Vagina (tissue), 2 donors: Measurements from ENCODE around the gene KLHDC8A.

Experiments
- POLR2AphosphoS5 ChIP-seq, 2 donors: sonication (generic); formaldehyde crosslinking; IDR thresholded peaks; one replicate each; pipeline ENCODE4 v1.9.0; 2017; ENCODE audit warnings: antibody characterized with exemption in 2 of 2, mild to moderate bottlenecking in 2 of 2, low read depth in 1 of 2; ENCODE audit not compliant: insufficient read depth in 1 of 2
- TF ChIP-seq, protein P1 (sequence below), 3 experiments: fragments of 450-650 bp in 2 of 3; fragments of 200-600 bp in 1 of 3; sonication (generic) in 1 of 3; IDR thresholded peaks; one replicate each; pipeline ENCODE4 v1.5.1; 2017 to 2019; ENCODE audit warnings: antibody characterized with exemption in 3 of 3, mild to moderate bottlenecking in 2 of 3, moderate library complexity in 2 of 3

DNA sequence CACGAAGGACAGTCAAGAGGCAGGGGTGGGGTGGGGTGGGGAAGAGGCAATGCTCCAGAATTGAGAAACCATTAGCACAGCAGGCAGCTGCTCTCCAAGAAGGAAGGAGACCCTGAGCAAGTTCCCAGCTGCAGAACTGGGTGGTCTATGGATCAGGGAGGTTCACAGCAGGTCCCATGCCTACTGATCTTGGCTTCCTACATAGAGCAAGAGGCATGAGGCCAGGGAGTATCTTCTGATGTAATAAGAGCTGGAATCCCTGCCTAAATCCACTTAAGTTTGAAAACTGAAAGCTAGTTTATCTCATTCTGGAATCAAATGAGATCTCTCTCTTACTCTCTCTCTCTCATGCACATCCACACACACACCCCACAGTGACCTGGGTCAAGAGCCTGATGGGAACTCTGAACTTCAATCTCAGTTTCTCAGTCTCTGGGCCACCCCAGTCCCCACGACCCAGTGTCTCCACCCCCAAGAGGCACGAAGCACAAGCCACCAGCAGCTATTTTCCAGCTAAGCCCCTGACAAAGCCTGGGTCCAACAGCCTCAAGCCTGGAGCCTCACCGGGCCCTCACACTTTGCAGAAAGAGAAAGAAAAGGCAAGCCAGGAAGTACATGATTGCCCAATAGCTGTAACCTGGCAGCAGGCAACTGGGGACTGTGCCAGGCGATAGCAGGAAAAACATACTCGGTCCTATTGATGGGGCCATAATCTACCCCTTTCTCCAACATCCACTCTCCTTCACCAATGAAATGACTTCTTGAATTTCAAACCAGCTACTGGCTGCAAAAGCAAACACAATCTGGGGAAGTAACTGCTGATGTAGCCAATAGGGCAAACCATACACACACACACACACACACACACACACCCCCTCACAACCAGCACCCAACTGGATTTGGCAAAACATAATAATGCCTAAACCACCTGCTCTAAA is 37.4 kb downstream of the KLHDC8A start:
- no peak for TF ChIP-seq POLR2AphosphoS5 (IDR thresholded peaks at IDR 0.05; ENCODE audit: insufficient read depth in 1 of 2, low read depth in 1 of 2)
- TF ChIP-seq, protein P1, sequence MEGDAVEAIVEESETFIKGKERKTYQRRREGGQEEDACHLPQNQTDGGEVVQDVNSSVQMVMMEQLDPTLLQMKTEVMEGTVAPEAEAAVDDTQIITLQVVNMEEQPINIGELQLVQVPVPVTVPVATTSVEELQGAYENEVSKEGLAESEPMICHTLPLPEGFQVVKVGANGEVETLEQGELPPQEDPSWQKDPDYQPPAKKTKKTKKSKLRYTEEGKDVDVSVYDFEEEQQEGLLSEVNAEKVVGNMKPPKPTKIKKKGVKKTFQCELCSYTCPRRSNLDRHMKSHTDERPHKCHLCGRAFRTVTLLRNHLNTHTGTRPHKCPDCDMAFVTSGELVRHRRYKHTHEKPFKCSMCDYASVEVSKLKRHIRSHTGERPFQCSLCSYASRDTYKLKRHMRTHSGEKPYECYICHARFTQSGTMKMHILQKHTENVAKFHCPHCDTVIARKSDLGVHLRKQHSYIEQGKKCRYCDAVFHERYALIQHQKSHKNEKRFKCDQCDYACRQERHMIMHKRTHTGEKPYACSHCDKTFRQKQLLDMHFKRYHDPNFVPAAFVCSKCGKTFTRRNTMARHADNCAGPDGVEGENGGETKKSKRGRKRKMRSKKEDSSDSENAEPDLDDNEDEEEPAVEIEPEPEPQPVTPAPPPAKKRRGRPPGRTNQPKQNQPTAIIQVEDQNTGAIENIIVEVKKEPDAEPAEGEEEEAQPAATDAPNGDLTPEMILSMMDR (IDR thresholded peaks at IDR 0.05), result no peak
